GM21526 (cell line): ENCODE data around the gene TAF3.

Experiments
- ATAC-seq: cut with Tn5 transposase; IDR thresholded peaks from one replicate; pipeline ENCODE4 v1.9.1; 2021; ENCODE audit warnings: moderate library complexity; ENCODE audit not compliant: unreplicated experiment, low FRiP score

TAF3 gene

GRCh38 chr10:8042721-8043568, 224.6 kb downstream of the TAF3 start:
- ATAC-seq, result no peak

DNA sequence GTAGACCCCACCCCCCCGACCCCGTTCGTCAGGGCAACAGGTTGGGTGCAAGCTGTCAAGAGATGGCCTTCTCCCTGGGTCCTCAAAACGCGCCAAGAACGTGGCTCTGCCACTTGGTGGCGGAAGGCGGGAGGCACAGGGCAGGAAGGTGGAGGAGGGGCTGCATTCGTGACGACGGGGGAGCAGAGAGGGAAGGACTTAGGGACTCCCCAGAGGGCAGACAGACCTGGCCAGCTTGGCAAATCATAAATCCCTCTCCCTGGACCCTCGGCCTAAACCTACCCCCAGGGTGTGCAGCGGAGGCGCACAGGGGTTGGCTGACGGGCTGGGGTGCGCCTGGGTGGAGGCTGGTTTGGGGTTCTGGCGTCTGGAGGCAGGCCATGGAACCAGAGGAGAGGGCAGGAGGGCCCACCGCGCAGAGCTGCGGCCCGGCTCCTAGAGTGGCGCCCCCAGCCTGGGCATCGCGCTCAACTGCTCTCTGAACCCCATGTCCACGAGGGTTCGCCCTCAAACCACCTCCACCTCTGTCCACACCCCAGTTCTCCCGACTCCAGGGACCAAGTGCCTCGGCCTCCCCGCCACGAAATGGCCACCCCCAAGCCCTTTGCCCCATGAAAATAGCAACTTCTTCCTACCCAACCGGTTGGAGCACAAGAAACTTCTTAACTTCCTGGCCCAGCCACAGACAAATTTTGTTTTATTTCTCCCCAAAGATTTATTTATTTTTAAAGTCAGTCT, 225.4 kb downstream of the TAF3 start:
- no peak for ATAC-seq

GRCh38 chr10:8044331-8044907, 226.1 kb downstream of the TAF3 start:
- ATAC-seq, result no peak

DNA sequence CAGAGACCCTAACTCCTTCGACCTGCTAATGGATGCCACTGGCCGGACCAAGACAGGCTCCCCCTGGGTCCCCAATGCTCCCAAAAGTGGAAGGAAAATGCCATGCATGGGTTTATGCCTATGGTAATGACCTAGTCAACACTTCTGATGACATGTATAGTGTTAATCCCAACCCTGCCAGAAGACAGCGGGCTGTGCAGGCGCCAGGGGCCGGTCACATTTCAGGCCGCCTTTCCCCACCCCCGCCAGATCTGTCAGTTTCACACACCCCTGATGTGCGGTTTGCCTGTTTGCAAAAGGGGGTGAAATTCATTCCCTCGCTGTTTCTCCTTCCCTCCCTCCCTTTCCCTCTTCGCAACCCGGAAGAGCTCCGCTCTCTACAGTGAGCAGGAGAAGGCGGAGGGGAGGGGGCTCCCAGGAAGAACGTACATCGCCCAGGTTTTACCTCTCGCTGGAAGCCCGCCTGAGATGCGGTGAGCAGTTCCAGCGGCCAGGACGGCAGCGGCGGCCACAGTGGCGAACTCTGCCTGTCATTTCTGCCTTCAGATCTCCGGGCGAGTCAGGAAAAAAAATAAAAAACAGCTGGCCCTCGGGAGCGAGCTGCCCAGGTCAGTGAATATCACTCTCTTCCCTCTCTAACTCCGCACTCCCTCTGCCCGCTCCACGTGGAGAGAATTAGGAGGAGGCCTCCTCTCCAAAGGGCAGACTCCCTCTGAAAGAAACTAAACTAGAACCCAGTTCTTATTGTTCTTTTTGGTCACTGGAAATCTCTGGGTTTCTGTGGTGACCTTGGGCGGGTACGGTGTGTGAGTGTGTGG, 226.8 kb downstream of the TAF3 start:
- ATAC-seq, result no peak

DNA sequence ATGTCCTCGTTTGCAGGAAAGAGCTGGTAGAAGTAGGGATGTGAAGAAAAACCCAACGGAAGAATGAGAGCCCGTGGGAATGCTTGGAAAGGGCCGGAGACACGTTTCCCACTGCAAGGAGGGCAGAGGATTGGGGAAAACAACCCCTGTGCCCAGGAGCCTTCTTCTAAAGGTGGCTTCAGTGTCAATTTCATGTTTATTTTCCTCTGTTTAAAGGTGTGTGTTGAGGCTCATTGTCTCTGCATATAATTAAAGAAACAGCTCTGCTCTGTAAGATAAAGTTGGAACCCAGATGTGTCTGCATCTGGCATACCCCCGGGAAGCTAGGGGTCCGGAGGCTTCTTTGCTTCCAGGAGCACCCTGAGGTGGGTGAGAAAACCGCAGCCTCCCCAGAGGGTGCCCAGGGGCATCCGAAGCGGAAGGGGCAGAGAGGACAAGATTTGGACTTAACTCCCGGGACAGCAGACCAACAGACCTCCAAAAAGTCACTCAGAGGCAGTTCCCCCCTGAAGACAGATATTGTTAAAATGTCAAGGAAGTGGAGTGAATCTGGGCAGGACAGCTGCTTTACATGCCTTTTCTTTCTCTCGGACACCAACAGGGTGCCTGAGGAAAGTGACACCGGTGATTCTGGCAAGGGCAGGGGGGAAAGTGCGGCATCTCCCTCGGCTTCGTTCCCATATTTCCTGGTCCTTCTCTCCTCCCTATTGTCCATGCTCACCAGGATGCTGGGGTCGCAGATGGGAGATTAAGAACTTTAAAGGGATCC, 227.6 kb downstream of the TAF3 start:
- ATAC-seq, result no peak

DNA sequence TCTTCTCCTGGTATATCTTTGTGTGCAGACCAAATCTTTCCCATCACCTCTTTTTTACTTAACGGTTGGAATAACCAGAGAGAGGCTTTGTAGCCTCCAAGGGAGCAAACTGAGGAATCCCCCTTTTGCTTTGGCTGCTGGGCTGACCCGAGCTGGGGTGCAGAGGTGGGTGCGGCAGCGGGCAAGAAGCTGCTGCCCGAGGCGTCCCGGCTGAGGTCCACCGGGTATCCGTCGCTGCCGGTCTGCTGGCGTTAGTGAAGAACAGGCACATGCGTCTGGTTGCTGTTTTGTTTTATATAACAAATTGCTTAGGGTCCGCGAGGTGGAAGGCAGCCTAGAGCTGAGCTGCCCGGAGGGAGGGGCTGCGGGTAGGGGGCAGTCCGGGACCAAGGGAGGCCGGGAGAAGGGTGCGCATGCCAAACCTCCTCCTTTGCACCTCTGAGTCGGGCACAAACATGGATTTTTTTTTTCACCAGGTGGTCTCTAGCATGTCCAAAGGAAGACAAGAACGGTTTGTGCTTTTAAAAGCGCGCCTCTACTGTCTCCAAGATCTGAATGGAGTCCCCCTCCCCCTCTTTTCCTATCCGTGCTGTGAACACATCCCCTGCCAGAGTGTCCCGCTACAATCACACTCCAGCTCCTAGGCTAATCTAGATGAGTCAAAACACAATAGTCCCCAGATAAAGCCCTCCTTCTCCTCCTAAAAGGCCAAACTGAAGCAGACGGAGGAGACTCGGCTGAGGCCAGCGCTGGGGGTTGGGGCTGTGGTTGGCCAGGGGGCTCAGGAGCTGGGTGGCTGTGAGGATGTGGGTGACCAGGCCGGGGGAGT, 229.4 kb downstream of the TAF3 start:
- no peak for ATAC-seq

DNA sequence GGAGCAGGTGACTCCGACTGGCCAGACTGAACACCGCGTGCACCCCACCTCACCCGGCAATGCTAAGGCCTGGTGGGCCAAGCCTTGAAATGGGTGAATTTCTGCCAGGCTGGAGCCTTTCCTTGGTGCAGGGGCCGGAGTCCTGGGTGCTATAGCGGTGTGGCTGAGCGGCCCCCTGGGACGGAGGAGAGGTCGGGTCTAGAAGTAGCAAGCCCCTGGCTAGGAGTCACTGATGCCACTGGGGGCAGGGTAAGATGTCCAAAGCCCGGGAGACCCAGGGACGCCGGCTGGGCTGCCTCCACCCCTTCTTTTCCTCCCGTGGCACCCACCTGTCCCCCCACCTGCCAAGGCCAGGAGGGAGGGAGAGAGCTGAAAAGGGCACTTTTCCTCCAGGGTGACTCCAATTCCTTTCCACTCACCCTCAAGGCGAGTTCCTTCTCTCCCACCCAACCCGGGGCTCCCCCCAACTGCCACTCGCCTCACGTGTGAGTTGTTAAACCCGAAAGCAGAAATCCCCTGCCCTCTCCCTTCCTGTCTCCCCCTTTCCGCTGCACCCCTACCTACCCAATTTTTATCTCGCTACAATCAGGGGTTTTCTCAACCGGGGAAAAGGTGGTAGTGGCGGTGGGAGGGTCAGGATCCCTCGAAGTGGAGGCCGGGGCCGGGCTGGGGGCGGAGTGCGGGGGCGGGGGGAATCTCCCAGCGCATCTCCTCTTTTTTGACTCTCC, 230.1 kb downstream of the TAF3 start:
- no peak for ATAC-seq

DNA sequence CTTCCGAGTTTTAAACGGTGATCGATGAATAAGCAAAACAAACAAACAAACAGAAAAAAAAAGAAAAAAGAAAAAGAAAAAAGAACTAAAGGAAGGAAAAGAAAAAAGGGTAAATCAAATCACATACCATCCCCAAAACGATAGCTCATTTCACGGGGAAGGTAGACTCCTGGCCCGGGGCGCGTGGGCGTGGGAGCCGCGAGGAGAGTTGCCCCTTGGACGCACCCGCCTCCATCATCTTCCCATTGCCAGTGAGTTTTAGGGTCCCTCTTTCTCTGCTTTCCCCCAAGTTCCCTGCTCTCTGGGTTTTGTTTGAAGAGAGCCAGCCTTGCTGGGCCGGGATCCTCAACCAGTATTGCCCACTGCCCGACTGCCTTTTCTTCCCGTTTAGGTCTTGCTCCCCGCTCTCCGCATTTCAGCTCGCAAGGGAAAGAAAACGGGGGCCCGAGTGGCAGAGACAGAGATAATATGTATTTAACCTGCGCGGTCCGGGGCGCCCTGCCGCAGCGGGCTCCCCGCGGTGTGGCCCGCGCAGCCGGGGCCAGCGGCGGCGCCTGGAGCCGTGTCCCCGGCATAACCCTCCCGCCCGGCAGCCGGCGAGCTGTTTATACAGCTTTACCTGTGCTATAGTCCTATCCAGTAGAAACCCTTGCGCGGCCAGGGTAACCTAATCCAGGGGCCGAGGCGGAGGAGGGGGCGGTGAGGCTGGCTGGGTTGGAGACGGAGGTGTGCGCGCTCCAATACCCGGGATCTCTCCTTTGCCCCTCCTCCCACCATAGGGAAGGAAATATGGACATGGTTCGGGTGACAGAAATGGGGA, 230.9 kb downstream of the TAF3 start:
- no peak for ATAC-seq

DNA sequence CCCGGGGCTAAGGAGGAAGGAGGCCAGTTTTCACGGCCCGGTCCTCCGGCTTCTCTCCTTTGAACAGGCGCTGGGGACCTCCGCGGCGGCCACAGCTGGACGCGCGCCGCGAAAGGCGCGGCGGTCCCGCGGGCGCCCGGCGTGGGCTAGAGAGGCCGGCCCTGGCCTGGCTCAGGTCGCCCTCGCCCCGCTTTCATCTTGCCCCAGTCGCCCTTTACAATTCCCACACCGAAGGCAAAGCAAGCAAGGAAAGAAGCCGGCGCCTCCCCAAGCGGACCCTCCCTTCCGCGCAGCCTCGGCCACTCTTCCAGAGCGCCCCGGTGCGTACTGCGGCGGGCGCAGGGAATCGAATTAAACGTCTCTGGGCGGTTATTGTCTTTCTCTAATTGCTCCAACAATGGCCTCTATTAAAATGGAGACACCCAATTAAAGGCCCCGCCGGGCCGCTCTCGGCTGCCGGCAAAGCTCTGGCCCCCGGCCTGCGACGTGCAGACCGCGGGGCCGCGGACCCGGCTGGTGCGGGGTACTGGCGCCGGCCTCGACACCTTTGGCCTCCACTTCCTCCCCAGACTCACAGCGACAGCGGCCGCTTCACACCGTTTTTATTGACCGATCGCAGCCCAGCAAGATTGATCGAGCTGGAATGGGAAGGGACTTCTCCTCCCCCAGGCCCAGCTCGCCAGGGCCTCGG, 231.7 kb downstream of the TAF3 start:
- no peak for ATAC-seq

- no peak for ATAC-seq
Observed at GRCh38 chr10:8050556-8051108, 232.3 kb downstream of the TAF3 start.

DNA sequence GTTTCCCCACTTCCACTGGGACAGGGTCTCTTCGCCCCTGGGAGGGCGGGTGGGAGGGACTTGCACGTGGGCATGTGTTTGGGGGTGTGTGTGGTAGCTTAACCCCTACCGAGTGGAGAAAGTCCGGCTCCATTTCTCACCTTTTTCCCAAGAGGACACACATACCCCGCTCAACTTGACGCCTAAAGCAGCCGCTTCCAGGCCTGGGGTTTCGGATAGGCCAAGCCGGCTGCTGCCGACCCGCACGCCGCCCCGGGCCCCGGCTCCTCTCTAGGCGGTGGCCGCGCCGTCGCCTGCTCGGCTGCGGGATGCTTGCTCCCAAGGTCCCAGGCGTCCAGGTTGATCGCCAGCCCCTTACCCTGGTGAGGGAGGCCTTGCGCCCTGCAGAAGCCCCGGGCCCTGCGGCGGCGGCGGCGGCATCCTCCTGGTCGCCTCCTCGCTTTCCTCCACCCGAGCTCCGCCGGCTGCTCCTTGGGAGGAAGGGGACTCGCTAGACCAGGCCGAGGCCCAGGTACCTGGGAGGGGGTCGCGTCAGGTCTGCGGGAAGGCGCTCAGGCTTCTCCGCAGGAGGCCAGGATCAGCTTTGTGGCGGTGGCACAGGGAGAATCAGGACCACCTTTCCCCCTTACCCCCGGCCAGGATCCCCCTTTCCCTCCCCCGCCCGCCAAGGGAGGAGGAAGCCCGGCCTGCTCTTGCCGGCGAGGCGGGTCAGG, 233.0 kb downstream of the TAF3 start:
- no peak for ATAC-seq

- no peak for ATAC-seq
Observed at GRCh38 chr10:8051851-8052257, 233.5 kb downstream of the TAF3 start.

- no peak for ATAC-seq
Observed at GRCh38 chr10:8052341-8052955, 234.1 kb downstream of the TAF3 start.

GRCh38 chr10:8052956-8053445, 234.7 kb downstream of the TAF3 start:
- ATAC-seq, result no peak

DNA sequence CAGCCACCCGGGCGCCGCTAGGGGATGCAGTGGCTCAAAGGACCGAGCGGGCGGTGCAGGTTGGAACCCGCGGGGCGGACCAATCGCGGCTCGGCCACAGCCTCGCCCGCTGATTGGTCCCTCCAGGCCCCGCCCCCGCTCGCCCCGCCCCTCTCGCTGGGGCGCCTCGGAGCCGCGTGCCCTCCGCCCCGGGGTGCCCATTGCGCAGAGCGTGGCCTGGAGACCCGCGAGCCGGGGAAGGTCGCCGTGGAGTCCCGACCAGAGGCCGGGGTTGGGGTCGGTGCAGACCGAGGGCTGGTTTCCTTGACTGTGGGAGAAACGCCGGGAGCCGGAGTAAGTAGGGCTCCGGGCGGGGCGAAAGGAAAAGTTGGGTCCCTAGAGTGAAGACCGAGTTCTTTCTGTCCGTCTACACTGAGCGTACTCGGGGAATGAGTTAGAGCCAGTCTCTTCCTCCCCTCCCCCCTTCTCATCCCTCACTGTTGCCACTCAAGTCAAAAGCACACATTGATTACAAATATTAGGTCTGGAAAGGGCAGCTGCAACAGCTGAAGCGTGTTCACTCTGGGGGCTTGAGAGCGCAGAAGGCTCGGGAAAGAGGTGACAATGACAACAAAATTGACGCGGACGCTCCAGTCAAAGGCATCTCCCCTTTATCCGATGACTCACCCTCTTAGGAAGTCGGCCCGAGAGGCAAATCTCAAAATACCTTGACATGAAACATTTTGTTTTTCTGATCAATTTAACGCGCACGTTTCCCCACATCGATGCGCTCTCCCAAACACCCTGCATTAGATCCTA, 235.3 kb downstream of the TAF3 start:
- ATAC-seq, result peak; percentile 75
